Measurements from ENCODE around the gene GMPR2. TPM values are rescaled to one million over a fixed set of nuclear protein-coding genes. Genes with fewer than 3 reads are reported as not detected.
A peak's percentile ranks its signal among the peaks of the same experiment; 100 is the strongest.

Gene GMPR2
- total and polyA plus RNA-seq, 2 of the 13 experiments (the other 11 are each of a cell fraction or from before 2014, with no cell fraction given) = 210 to 273 TPM

DNA sequence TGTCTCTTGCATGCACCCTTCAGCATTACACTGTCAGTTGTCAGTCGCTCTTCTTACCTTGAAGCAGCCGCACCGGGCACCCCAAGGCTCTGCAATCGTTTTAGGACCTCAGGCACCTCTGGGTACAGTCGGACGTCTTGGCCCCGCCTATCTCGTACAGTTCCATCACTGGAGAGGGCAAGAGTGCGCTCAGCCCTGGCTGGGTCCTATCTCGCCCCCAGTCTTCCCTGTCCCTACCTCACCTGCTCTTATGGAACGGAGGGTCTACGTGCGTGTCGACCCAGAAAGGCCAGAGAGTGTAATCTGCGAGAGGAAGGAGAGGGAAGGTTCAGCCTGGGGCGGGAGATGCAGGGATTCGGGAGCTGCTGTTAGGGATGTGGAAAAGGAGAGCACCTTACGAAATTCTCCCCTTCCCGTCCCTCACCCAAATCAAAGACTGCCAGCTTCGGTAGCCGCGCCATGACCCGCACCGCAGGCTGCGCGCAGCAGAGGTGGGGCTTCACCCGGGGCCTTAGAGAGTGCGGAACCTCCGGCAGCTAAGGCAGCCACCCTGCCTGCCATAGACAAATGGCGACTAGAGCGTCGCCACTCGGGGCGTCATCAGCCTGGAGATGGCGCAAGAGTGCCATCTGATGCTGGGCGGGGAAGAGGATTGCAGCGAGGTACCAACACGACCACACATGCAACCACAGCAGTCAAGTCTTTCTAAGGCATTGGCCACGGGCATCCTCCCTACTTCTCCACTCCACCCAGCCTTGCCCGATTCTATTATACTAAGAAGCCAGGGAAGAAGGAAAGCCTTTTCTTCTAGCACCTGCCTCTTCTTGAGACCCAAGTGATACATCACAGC is 17.0 kb upstream of the GMPR2 start, which contains the start of gene MDP1 (continued):
- TF ChIP-seq PHF20 (CRISPR knock-in tag; IDR thresholded peaks at IDR 0.05) = no peak
- TF ChIP-seq, protein P1, sequence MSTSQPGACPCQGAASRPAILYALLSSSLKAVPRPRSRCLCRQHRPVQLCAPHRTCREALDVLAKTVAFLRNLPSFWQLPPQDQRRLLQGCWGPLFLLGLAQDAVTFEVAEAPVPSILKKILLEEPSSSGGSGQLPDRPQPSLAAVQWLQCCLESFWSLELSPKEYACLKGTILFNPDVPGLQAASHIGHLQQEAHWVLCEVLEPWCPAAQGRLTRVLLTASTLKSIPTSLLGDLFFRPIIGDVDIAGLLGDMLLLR (CRISPR knock-in tag; IDR thresholded peaks at IDR 0.05) = peak; percentile 97
- TF ChIP-seq ATF7 (IDR thresholded peaks at IDR 0.05) = peak; percentile 47
- peak; percentile 91 for TF ChIP-seq ATF7 (CRISPR knock-in tag; IDR thresholded peaks at IDR 0.05)
- TF ChIP-seq, protein P2, sequence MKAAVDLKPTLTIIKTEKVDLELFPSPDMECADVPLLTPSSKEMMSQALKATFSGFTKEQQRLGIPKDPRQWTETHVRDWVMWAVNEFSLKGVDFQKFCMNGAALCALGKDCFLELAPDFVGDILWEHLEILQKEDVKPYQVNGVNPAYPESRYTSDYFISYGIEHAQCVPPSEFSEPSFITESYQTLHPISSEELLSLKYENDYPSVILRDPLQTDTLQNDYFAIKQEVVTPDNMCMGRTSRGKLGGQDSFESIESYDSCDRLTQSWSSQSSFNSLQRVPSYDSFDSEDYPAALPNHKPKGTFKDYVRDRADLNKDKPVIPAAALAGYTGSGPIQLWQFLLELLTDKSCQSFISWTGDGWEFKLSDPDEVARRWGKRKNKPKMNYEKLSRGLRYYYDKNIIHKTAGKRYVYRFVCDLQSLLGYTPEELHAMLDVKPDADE (CRISPR knock-in tag; IDR thresholded peaks at IDR 0.05) = 0 out of 2 replicates have a peak, but pooled peaks have one; percentile 53
- TF ChIP-seq, protein P3, sequence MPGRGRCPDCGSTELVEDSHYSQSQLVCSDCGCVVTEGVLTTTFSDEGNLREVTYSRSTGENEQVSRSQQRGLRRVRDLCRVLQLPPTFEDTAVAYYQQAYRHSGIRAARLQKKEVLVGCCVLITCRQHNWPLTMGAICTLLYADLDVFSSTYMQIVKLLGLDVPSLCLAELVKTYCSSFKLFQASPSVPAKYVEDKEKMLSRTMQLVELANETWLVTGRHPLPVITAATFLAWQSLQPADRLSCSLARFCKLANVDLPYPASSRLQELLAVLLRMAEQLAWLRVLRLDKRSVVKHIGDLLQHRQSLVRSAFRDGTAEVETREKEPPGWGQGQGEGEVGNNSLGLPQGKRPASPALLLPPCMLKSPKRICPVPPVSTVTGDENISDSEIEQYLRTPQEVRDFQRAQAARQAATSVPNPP (CRISPR knock-in tag; IDR thresholded peaks at IDR 0.05) = peak; percentile 97
- no peak; the same call in 1 of the 2 replicates for TF ChIP-seq ZNF484 (CRISPR knock-in tag; IDR thresholded peaks at IDR 0.05; ENCODE audit: borderline replicate concordance, low read depth)
- TF ChIP-seq ZNF224 (CRISPR knock-in tag; IDR thresholded peaks at IDR 0.05) = peak; percentile 99
- TF ChIP-seq ZNF841 (CRISPR knock-in tag; IDR thresholded peaks at IDR 0.05; ENCODE audit: borderline replicate concordance) = no peak; the same call in 1 of the 2 replicates
- TF ChIP-seq, protein P4, sequence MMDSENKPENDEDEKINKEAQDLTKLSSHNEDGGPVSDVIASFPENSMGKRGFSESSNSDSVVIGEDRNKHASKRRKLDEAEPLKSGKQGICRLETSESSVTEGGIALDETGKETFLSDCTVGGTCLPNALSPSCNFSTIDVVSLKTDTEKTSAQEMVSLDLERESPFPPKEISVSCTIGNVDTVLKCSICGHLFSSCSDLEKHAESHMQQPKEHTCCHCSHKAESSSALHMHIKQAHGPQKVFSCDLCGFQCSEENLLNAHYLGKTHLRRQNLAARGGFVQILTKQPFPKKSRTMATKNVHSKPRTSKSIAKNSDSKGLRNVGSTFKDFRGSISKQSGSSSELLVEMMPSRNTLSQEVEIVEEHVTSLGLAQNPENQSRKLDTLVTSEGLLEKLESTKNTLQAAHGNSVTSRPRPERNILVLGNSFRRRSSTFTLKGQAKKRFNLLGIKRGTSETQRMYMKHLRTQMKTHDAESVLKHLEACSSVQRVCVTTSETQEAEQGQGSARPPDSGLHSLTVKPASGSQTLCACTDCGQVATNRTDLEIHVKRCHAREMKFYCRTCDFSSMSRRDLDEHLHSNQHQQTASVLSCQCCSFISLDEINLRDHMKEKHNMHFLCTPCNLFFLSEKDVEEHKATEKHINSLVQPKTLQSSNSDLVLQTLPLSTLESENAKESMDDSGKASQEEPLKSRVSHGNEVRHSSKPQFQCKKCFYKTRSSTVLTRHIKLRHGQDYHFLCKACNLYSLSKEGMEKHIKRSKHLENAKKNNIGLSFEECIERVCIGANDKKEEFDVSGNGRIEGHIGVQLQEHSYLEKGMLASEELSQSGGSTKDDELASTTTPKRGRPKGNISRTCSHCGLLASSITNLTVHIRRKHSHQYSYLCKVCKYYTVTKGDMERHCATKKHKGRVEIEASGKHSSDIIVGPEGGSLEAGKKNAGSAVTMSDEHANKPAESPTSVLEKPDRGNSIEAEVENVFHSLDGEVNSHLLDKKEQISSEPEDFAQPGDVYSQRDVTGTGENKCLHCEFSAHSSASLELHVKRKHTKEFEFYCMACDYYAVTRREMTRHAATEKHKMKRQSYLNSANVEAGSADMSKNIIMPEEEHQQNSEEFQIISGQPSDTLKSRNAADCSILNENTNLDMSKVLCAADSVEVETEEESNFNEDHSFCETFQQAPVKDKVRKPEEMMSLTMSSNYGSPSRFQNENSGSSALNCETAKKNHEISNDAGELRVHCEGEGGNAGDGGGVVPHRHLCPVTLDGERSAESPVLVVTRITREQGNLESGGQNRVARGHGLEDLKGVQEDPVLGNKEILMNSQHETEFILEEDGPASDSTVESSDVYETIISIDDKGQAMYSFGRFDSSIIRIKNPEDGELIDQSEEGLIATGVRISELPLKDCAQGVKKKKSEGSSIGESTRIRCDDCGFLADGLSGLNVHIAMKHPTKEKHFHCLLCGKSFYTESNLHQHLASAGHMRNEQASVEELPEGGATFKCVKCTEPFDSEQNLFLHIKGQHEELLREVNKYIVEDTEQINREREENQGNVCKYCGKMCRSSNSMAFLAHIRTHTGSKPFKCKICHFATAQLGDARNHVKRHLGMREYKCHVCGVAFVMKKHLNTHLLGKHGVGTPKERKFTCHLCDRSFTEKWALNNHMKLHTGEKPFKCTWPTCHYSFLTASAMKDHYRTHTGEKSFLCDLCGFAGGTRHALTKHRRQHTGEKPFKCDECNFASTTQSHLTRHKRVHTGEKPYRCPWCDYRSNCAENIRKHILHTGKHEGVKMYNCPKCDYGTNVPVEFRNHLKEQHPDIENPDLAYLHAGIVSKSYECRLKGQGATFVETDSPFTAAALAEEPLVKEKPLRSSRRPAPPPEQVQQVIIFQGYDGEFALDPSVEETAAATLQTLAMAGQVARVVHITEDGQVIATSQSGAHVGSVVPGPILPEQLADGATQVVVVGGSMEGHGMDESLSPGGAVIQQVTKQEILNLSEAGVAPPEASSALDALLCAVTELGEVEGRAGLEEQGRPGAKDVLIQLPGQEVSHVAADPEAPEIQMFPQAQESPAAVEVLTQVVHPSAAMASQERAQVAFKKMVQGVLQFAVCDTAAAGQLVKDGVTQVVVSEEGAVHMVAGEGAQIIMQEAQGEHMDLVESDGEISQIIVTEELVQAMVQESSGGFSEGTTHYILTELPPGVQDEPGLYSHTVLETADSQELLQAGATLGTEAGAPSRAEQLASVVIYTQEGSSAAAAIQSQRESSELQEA (CRISPR knock-in tag; IDR thresholded peaks at IDR 0.05; ENCODE audit: not compliant biosample characterization) = peak; percentile 84
- TF ChIP-seq BRCA1 (CRISPR knock-in tag; IDR thresholded peaks at IDR 0.05) = peak; percentile 99
- no peak for TF ChIP-seq FOXP1 (IDR thresholded peaks at IDR 0.05)
- TF ChIP-seq FOXP1 (CRISPR knock-in tag; IDR thresholded peaks at IDR 0.05) = peak; percentile 66; the same call in 1 of the 2 replicates
- no peak for TF ChIP-seq ELF4 (CRISPR knock-in tag; IDR thresholded peaks at IDR 0.05; ENCODE audit: borderline replicate concordance)
- TF ChIP-seq SSRP1 (CRISPR knock-in tag; IDR thresholded peaks at IDR 0.05) = peak; percentile 97
- TF ChIP-seq CENPT (CRISPR knock-in tag; IDR thresholded peaks at IDR 0.05; ENCODE audit: low read depth) = peak; percentile 95
- no peak for TF ChIP-seq FOXA1 (IDR thresholded peaks at IDR 0.05)
- peak; percentile 78 for TF ChIP-seq FOXA1 (CRISPR knock-in tag; IDR thresholded peaks at IDR 0.05)
- peak; percentile 82; the same call in 1 of the 2 replicates for TF ChIP-seq NCOA1 (CRISPR knock-in tag; IDR thresholded peaks at IDR 0.05)
- no peak for TF ChIP-seq ZNF674 (CRISPR knock-in tag; IDR thresholded peaks at IDR 0.05; ENCODE audit: low read depth)
